Mesothelial cell of epicardium (in vitro differentiated cells): ENCODE data around the gene KRT1. TPM values are rescaled to one million over a fixed set of nuclear protein-coding genes. Genes with fewer than 3 reads are reported as not detected.

Experiments used
- DNase-seq, 2 experiments: peaks; one replicate each; pipeline ENCODE4 v3.0.0; 2021; ENCODE audit warnings: low spot score in 2 of 2; ENCODE audit not compliant: unreplicated experiment in 2 of 2
- H3K27ac Mint-ChIP-seq: 2 replicates; pipeline ENCODE4 v1.8.0; 2021; ENCODE audit warnings: mixed read lengths
- H3K27me3 Mint-ChIP-seq: 2 replicates; pipeline ENCODE4 v1.8.0; 2021; ENCODE audit warnings: low read depth, mixed read lengths
- H3K36me3 Mint-ChIP-seq: 2 replicates; pipeline ENCODE4 v1.8.0; 2021; ENCODE audit warnings: mixed read lengths
- H3K4me1 Mint-ChIP-seq: 2 replicates; pipeline ENCODE4 v1.8.0; 2021; ENCODE audit warnings: mixed read lengths
- H3K4me3 Mint-ChIP-seq: 2 replicates; pipeline ENCODE4 v1.8.0; 2021; ENCODE audit warnings: mild to moderate bottlenecking, moderate library complexity, mixed read lengths
- H3K9me3 Mint-ChIP-seq: 2 replicates; pipeline ENCODE4 v1.8.0; 2021; ENCODE audit warnings: mixed read lengths
- total RNA-seq: library from RNA; stranded (reverse); gene quantifications from 3 replicates; pipeline ENCODE4 v1.2.1, GENCODE V29; 2021
- TF ChIP-seq, protein P1 (sequence below): fragments of 200-600 bp; sonication (generic); IDR thresholded peaks from one replicate; pipeline ENCODE4 v1.5.0; 2021; ENCODE audit warnings: antibody characterized with exemption; ENCODE audit not compliant: unreplicated experiment

KRT1 gene
- total RNA-seq, 1 donor from 2014 or later, result not detected

DNA sequence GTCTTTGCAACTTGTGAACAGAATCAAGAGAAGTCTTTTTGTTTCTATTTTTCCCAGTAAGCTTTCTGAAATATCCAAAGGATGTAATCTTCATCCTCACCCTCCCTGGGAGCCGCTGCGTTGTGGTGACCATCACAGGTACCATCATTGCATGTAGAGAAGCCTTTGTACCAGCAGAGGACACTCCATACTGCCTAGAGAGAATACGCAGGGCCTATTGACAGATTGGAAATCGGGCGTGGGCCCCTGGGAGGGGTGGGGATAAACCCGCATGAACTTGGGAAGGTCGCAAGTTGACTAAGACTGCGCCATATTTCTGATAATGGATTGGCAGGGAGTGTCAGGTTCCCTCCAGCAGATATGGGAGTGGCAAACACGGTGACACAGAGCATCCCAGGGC lies 12.7 kb downstream of the KRT1 start:
- Mint-ChIP-seq H3K27ac (no peak overlapping the region), H3K36me3 (no peaks in the 10 kb centered on the region), H3K9me3 (no peaks in the 10 kb centered on the region), H3K27me3 (peaks cover 66% of the 10 kb centered on the region), H3K4me1 (no peaks in the 10 kb centered on the region), H3K4me3 (no peak overlapping the region)
- TF ChIP-seq, protein P1, sequence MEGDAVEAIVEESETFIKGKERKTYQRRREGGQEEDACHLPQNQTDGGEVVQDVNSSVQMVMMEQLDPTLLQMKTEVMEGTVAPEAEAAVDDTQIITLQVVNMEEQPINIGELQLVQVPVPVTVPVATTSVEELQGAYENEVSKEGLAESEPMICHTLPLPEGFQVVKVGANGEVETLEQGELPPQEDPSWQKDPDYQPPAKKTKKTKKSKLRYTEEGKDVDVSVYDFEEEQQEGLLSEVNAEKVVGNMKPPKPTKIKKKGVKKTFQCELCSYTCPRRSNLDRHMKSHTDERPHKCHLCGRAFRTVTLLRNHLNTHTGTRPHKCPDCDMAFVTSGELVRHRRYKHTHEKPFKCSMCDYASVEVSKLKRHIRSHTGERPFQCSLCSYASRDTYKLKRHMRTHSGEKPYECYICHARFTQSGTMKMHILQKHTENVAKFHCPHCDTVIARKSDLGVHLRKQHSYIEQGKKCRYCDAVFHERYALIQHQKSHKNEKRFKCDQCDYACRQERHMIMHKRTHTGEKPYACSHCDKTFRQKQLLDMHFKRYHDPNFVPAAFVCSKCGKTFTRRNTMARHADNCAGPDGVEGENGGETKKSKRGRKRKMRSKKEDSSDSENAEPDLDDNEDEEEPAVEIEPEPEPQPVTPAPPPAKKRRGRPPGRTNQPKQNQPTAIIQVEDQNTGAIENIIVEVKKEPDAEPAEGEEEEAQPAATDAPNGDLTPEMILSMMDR, result no peak
- no peak for DNase-seq

DNA sequence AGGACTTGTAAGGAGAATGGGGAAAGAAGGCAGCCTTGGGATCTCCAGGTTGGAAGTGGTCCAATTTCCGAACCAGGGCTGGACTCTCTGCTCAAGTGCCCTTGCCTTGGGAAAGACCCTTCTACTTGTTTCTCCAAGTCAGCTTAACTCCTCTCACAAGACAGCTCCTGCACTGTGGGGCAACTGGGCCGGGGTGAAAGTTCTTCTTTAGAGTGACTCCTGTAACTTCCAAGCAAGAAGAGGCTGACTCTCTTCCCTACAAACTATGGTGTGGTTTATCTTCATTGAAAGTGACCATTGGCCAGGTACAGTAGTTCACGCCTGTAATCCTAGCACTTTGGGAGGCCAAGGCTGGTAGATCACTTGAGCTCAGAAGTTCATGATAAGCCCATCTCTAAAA lies 13.7 kb downstream of the KRT1 start:
- no peaks in the 10 kb centered on the region for H3K36me3 Mint-ChIP-seq
- H3K9me3 Mint-ChIP-seq, result no peaks in the 10 kb centered on the region
- peaks cover 70% of the 10 kb centered on the region for H3K27me3 Mint-ChIP-seq
- H3K4me1 Mint-ChIP-seq, result no peaks in the 10 kb centered on the region
- no peak overlapping the region for H3K4me3 Mint-ChIP-seq
- DNase-seq, result no peak
- TF ChIP-seq, protein P1, result no peak
- no peak overlapping the region for H3K27ac Mint-ChIP-seq

DNA sequence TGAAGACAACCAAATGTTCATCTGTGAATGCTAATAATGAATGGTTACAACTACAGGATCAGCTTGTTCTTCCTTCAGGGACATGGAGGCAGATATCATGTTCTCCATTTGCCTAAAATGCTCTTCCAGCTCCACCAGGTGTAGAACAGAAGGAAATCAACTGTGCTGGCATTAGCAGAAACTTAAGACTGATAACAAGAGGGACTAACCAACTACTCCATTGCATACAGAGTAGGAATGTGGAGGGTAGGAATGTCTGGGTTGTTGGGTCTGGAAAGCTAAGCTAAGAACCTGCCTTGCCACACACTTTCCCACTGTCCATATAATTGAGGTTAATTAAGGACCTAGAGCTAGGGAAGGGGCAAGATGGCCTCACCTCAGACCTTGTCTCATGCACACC lies 16.8 kb downstream of the KRT1 start:
- TF ChIP-seq, protein P1, result no peak
- H3K4me3 Mint-ChIP-seq, result no peak overlapping the region
- H3K27ac Mint-ChIP-seq, result no peak overlapping the region
- no peaks in the 10 kb centered on the region for H3K36me3 Mint-ChIP-seq
- no peaks in the 10 kb centered on the region for H3K9me3 Mint-ChIP-seq
- no peaks in the 10 kb centered on the region for H3K4me1 Mint-ChIP-seq
- H3K27me3 Mint-ChIP-seq, result peaks cover 75% of the 10 kb centered on the region
- no peak for DNase-seq

DNA sequence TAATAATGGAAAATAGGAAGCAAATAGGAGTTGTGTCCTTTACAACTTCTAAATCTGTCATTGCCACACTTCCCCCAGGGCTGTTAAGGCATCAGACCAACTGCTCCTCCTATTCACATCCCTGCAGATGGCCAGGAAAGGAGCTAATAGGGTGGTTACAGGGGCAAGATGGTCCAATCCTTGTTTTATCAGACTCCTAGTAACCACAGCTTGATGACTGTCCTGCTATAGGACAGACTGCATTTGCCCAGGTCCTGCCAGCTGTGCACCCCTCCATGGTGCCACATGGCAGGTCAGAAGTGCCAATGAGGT lies 17.3 kb downstream of the KRT1 start:
- H3K27ac Mint-ChIP-seq, result no peak overlapping the region
- no peak overlapping the region for H3K4me3 Mint-ChIP-seq
- H3K9me3 Mint-ChIP-seq, result no peaks in the 10 kb centered on the region
- no peak for DNase-seq
- TF ChIP-seq, protein P1, result no peak
- H3K36me3 Mint-ChIP-seq, result no peaks in the 10 kb centered on the region
- H3K27me3 Mint-ChIP-seq, result peaks cover 75% of the 10 kb centered on the region
- no peaks in the 10 kb centered on the region for H3K4me1 Mint-ChIP-seq

DNA sequence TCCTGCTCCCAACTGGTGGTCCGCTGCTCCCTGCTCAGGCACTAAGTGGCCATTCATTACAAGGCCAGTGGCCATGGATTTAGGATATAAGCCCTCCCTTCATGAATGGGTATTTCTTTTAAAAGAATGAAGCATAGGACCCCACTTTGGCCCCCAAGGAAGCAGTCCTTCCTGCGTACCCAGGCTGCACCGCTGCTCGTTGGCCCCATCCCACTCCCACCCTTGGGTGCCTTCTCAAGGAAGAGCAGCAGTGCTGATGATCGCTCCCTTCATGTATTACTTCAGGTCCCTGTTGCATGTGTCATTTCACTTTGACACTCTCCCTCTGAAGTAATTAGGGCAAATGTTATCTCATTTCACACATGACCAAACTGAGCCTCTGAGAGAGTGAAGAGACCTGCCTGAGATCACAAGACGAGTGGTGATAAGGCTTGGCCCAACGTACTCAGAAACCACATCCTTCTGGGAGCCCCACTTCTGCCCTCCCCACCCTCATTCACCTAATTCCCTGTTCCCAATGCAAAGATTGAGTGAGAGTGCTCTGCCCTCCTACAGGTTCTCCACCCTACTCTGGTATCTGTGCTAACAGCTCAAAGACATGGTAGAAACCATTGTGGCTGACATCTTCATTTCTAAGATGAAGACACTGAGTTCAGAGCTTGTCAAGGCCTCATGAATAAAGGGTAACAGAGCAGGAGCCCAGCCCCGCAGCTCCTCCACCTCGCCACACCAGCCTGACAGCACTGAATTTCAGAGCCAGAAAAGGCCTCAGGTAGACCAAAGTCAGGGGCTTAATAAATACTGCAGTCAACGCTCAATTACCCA lies 17.9 kb downstream of the KRT1 start:
- Mint-ChIP-seq H3K36me3 (no peaks in the 10 kb centered on the region), H3K27me3 (peaks cover 76% of the 10 kb centered on the region), H3K4me1 (no peaks in the 10 kb centered on the region), H3K4me3 (no peak overlapping the region), H3K27ac (no peak overlapping the region), H3K9me3 (no peaks in the 10 kb centered on the region)
- DNase-seq, result no peak
- TF ChIP-seq, protein P1, result no peak
